Activated CD4-positive, CD25-positive, alpha-beta regulatory T cell treated with anti-CD3 and anti-CD28 coated beads, Interleukin-2, amount 50 U/mL, for 16 hours (primary cell): ENCODE data around the gene GRIK2.

Experiments used
- DNase-seq: peaks from one replicate; pipeline ENCODE4 v3.0.0-alpha.2; 2020; ENCODE audit warnings: low read depth, low spot score

Gene GRIK2

DNA sequence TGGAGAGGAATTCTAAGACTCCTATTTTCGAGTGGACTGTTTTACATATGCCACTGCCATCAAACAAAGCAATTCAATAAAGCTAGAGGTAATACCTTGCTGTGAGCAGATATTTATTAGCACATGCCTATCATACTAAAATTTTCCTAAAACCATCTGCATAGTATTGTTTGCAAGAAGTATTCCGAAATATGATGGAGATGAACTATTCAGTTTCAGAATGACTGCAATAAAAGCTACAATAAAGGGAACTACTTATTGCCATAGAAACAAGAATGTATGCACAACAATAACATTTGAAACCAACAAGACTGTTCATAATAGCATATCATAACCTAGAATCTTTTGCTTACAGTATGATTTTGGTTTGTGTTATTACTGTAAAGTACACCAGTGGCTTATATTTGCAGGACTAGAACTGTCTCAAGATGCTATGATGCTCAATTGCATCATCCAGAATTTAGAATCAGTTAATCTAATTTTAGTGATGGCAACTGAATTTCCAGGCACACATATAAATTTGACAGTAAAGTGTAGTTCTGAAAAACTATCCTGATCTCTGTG is 144.3 kb downstream of the GRIK2 start:
- no peak for DNase-seq

GRCh38 chr6:101539510-101540245 is 146.2 kb downstream of the GRIK2 start:
- no peak for DNase-seq

GRCh38 chr6:101541894-101542293 is 148.4 kb downstream of the GRIK2 start:
- no peak for DNase-seq

DNA sequence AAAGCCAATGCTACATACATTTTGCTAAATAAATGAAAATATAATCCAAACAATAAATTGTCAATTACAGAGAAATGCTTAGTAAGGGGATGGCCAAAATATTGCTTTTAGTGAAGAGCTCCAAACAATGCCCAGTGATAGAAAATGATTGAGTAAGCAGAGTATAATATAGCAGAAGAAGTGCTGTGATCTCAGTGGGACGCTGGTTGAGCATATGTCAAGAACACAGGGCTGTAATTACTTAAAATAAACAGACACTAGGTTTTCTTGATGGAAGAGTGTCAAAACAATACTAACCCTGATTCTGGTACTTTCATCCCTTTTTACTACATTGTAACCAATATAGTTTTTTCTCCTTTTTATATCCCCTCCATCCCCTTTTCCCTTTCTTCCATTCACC is 150.3 kb downstream of the GRIK2 start:
- DNase-seq: no peak

GRCh38 chr6:101544286-101544685 is 150.8 kb downstream of the GRIK2 start:
- DNase-seq: no peak

- no peak for DNase-seq
Observed at GRCh38 chr6:101545191-101545590, 151.7 kb downstream of the GRIK2 start.

DNA sequence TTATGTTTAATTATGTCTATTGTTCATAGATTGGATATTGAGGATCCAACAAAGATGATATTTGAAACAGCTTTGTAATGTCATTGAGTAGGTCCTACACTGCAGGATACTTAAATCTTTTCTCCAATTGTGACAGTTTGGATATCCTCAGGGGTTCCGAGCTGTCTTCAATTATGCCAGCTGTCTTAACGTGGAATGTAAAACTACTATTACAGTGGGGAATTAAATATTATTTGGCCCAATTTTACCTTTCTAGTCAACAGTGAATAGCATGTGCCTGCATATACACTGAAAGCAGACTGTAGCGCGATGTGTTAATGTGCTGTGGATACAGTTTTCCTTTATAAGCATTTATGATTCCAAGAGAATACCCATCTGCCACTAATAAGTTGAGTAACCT is 156.9 kb downstream of the GRIK2 start:
- DNase-seq: no peak

DNA sequence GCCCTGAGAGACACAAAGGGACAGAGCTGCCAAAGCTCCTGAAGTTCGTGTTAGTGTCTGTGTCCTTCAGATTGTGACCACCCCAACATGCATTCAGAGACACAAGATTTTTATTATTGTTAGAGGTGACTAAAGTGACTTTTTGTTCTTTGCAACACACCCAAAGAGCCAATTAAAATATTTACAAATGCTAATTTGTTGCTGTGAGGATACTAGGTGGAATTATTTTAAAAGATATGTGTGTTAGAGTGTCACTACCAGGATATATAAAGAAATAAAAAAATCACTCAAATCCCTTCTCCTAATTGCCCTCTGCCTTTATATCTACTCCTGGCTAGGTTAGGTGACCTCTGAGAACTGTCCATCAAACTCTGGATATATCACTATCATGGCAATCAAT is 160.7 kb downstream of the GRIK2 start:
- no peak for DNase-seq

GRCh38 chr6:101558712-101559111 is 165.2 kb downstream of the GRIK2 start:
- no peak for DNase-seq

- no peak for DNase-seq
Observed at GRCh38 chr6:101572627-101573026, 179.1 kb downstream of the GRIK2 start.

DNA sequence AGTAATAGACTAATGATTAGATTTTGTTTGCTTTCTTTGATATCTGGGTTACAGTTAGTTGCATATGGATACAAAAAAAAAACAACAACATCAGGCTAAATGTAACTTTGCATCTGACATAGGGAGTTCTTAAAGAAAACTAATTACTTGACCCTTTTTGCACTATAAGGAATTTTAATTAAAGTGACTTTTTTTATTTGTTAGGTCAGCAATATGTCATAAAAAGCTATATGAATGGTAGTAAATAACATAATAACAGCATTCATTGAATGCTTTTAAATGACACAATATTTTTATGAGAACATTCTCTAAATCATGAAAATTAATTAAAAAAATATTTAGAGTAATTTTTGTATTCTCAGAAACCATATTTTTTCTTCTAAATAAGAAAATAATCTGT is 183.6 kb downstream of the GRIK2 start:
- no peak for DNase-seq

- no peak for DNase-seq
Observed at GRCh38 chr6:101578306-101578705, 184.8 kb downstream of the GRIK2 start.

DNA sequence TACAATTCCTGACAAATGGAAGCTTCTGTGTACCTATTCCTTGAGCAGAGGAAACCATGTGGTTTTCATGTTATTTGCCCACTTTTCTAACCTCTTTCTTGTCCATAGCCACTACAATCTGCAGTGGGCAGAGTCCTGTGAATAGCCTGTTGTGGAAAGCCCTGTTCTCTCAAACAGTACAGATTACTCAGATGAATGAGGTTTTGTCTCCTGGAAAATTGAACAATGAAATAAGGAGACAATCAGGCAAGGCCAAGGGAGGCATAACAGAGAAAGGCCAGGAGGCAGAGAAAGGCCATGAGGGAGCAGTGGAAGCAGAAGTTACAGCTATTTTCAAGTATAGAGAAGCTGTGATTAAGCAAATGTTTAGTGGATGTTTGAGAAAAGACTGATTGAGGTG is 189.3 kb downstream of the GRIK2 start:
- no peak for DNase-seq

- DNase-seq: no peak
Observed at GRCh38 chr6:101585501-101585900, 192.0 kb downstream of the GRIK2 start.

- no peak for DNase-seq
Observed at GRCh38 chr6:101588343-101588742, 194.8 kb downstream of the GRIK2 start.

- DNase-seq: no peak
Observed at GRCh38 chr6:101595276-101595675, 201.8 kb downstream of the GRIK2 start.

DNA sequence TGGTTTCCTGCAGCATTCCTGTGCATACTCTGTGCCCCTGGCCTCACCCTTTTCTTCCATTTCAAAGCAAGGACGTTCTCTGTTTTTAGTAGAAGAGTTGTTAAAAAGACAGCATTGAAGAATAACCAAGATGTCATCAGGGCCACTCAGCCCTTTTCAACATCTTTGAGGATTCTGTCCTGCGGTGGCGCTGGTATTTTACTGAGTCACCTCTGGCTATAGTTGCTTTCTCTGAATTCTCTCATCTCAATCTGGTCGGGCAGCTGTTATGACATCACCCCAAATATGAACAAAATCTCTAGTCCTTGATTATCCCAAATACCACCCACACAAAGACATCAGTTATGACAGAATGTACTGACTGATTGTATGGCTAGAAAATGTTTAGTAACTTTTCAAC is 204.2 kb downstream of the GRIK2 start:
- DNase-seq: no peak

DNA sequence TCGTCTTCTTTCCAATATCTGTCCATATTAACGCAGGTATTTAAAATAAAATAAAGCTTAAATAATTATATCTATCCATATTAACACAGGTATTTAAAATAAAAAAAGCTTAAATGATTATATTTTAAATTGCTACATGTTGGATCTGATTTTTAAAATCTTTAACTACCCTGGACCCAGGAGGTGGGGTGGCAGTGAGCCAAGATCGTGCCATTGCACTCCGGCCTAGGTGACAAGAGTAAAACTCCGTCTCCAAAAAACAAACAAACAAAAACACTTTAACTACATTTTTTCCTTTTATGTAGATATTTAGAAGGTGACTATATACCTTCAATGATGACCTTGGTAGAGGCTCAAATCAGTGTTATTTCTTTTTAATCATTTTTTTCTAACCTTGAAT is 211.9 kb downstream of the GRIK2 start:
- no peak for DNase-seq

GRCh38 chr6:101605874-101606273 is 212.4 kb downstream of the GRIK2 start:
- DNase-seq: no peak

- DNase-seq: no peak
Observed at GRCh38 chr6:101607111-101607690, 213.7 kb downstream of the GRIK2 start.

- no peak for DNase-seq
Observed at GRCh38 chr6:101608703-101609102, 215.2 kb downstream of the GRIK2 start.

- DNase-seq: no peak
Observed at GRCh38 chr6:101613556-101613955, 220.0 kb downstream of the GRIK2 start.

- DNase-seq: no peak
Observed at GRCh38 chr6:101614774-101615173, 221.3 kb downstream of the GRIK2 start.
